Transverse colon (tissue), 4 donors: ENCODE results near the gene RNPEPL1. TPM values are rescaled to one million over a fixed set of nuclear protein-coding genes. Genes with fewer than 3 reads are reported as not detected.

Experiments used
- DNase-seq: peaks from one replicate; pipeline ENCODE4 v3.0.0-alpha.2; 2019
- H3K27ac ChIP-seq, 4 donors: fragments of 200-600 bp; sonication (generic); 2 replicates each; pipeline ENCODE4 v1.5.1; 2016 to 2018; ENCODE audit warnings: inconsistent platforms in 4 of 4
- H3K27me3 ChIP-seq: fragments of 200-600 bp; sonication (generic); 2 replicates; pipeline ENCODE4 v1.5.1; 2017; ENCODE audit warnings: inconsistent platforms
- H3K36me3 ChIP-seq, 4 donors: fragments of 200-600 bp; sonication (generic); 2 replicates each; pipeline ENCODE4 v1.5.1; 2017 to 2019; ENCODE audit warnings: inconsistent platforms in 4 of 4
- H3K4me1 ChIP-seq, 4 donors: fragments of 200-600 bp; sonication (generic); 2 replicates each; pipeline ENCODE4 v1.5.1; 2017 to 2020; ENCODE audit warnings: inconsistent platforms in 4 of 4
- H3K4me3 ChIP-seq, 4 donors: fragments of 200-600 bp; sonication (generic); 1 replicate in 1 of 4; 2 replicates in 3 of 4; pipeline versions ENCODE4 v1.5.1 to v1.6.1; 2017 to 2019; ENCODE audit warnings: inconsistent platforms in 4 of 4
- H3K9me3 ChIP-seq, 2 donors: fragments of 200-600 bp; sonication (generic); 2 replicates each; pipeline ENCODE4 v1.5.1; 2017 to 2019; ENCODE audit warnings: inconsistent platforms in 2 of 2
- CTCF ChIP-seq, 5 experiments: fragments of 200-600 bp in 3 of 5; fragments of 450-650 bp in 2 of 5; sonication (generic) in 3 of 5; IDR thresholded peaks; 1 replicate in 2 of 5; 2 replicates in 3 of 5; pipeline ENCODE4 v1.5.1; 2016 to 2017; ENCODE audit warnings: antibody characterized with exemption in 5 of 5, inconsistent platforms in 3 of 5, mild to moderate bottlenecking in 2 of 5, moderate library complexity in 1 of 5
- EP300 ChIP-seq: sonication (generic); formaldehyde crosslinking; IDR thresholded peaks from one replicate; pipeline ENCODE4 v1.6.1; 2017; ENCODE audit warnings: antibody characterized with exemption, low read depth
- POLR2A ChIP-seq: fragments of 450-650 bp; IDR thresholded peaks from one replicate; pipeline ENCODE4 v1.6.1; 2016; ENCODE audit warnings: antibody characterized with exemption, mild to moderate bottlenecking, moderate library complexity
- POLR2AphosphoS5 ChIP-seq, 3 donors: sonication (generic); formaldehyde crosslinking; IDR thresholded peaks; one replicate each; pipeline ENCODE4 v1.6.1; 2016; ENCODE audit warnings: antibody characterized with exemption in 3 of 3
- WGBS, 2 donors: methylation state at CpG; one replicate each; pipeline ENCODE4 v1.1.5; 2018; ENCODE audit warnings: low coverage in 1 of 2; 5-methylcytosine and 5-hydroxymethylcytosine counted together
- in situ Hi-C, 4 donors: fragments of 200-750 bp; cut with MboI; loops; one replicate each; pipeline versions ENCODE4 v1.15.0 to v1.15.1; 2017; ENCODE audit warnings: low sequenced_read_pairs in 3 of 4, low pct_ligation_motif_present in 1 of 4, low pct_unique_long_range_greater_than_20kb in 1 of 4
- intact Hi-C: fragments of 100-400 bp; cut with DNase I; formaldehyde crosslinking; loops from one replicate; pipeline ENCODE4 v1.15.1; 2023; ENCODE audit warnings: low total_unique reads
- total RNA-seq, 4 donors: library from RNA; depleted of rRNA; stranded (reverse); fragments of >200 nt; gene quantifications; one replicate each; pipeline ENCODE4 v1.1.0, GENCODE V29; 2016

RNPEPL1 gene
- total RNA-seq, 4 donors from 2014 or later: 118 to 208 (median 151) TPM

- DNase-seq: no peak
- peaks cover 0 to 9% (median 3%) of the 10 kb centered on the region in 4 donors for H3K36me3 ChIP-seq
- H3K4me3 ChIP-seq: no peak overlapping the region
- H3K4me1 ChIP-seq: peaks cover 19 to 32% (median 23%) of the 10 kb centered on the region in 4 donors
- no peaks in the 10 kb centered on the region for H3K9me3 ChIP-seq
- intact Hi-C loops (no loop called here), in situ Hi-C loops (no loop called here)
- TF ChIP-seq EP300: no peak
- no peak for TF ChIP-seq POLR2A
- TF ChIP-seq CTCF (IDR thresholded peaks at IDR 0.05): no peak
- no peak for TF ChIP-seq POLR2AphosphoS5 (IDR thresholded peaks at IDR 0.05)
- H3K27ac ChIP-seq: no peak overlapping the region
- WGBS, 2 donors: 90 to 96% methylated on average over 4 to 17 of the region's 17 CpGs
- H3K27me3 ChIP-seq: no peaks in the 10 kb centered on the region
These were observed 13.4 kb upstream of the RNPEPL1 start for GRCh38 chr2:240554767-240555493.

DNA sequence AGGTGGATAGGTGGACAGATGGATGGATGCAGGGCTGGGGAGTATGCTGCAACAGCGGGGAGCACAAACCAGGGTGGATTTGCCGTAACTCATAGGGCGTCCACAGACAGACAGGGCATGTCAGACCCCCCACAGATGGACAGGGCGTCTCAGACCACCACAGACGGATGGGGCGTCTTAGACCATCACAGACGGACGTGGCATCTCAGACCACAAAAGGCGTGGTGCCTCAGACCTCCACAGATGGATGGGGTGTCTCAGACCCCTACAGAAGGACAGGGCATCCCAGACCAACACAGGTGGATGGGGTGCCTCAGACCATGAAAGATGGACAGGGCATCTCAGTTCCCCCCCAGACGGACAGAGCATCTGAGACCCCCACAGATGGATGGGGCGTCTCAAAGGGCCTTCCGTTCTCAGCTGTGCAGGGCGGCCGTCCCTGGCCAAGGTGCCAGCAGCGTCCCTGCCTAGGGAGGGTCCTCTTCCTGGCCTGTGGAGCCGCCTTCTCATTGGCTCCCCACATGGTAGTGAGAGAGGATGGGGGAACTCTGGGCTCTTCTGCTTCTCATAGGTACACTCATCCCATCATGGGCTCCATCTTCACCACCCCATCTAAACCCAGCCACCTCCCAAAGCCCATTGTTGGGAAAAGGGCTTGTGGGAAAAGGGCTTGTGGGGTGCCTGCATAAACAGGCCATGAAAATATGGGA, 12.6 kb upstream of the RNPEPL1 start:
- 93% methylated on average over 14 of the region's 16 CpGs; no CpG with 5 or more reads in 1 of the 2 donors for WGBS, 2 donors

GRCh38 chr2:240556553-240557100, 11.7 kb upstream of the RNPEPL1 start:
- TF ChIP-seq CTCF (IDR thresholded peaks at IDR 0.05): peak in 4 of 5 experiments; percentile 11 to 27 (median 25)
- no peak for TF ChIP-seq POLR2AphosphoS5 (IDR thresholded peaks at IDR 0.05)
- no peak overlapping the region for H3K27ac ChIP-seq
- in situ Hi-C loops (no loop called here), intact Hi-C loops (no loop called here)
- peaks cover 0 to 5% (median 3%) of the 10 kb centered on the region in 4 donors for H3K36me3 ChIP-seq
- no peaks in the 10 kb centered on the region for H3K9me3 ChIP-seq
- H3K4me1 ChIP-seq: peaks cover 23 to 39% (median 29%) of the 10 kb centered on the region in 4 donors
- WGBS, 2 donors: 18 to 52% methylated on average over 2 to 9 of the region's 9 CpGs
- peak; percentile 37 for DNase-seq
- H3K4me3 ChIP-seq: no peak overlapping the region
- H3K27me3 ChIP-seq: no peaks in the 10 kb centered on the region

More for the DNA sequence above, 12.6 kb upstream of the RNPEPL1 start:
- no peak for TF ChIP-seq EP300
- TF ChIP-seq CTCF (IDR thresholded peaks at IDR 0.05): no peak
- no peaks in the 10 kb centered on the region for H3K9me3 ChIP-seq
- intact Hi-C loops: no loop called here
- peaks cover 0 to 9% (median 3%) of the 10 kb centered on the region in 4 donors for H3K36me3 ChIP-seq
- H3K27ac ChIP-seq: no peak overlapping the region
- no peaks in the 10 kb centered on the region for H3K27me3 ChIP-seq
- peaks cover 19 to 34% (median 24%) of the 10 kb centered on the region in 4 donors for H3K4me1 ChIP-seq
- no peak overlapping the region for H3K4me3 ChIP-seq
- no peak for DNase-seq
- in situ Hi-C loops: no loop called here

DNA sequence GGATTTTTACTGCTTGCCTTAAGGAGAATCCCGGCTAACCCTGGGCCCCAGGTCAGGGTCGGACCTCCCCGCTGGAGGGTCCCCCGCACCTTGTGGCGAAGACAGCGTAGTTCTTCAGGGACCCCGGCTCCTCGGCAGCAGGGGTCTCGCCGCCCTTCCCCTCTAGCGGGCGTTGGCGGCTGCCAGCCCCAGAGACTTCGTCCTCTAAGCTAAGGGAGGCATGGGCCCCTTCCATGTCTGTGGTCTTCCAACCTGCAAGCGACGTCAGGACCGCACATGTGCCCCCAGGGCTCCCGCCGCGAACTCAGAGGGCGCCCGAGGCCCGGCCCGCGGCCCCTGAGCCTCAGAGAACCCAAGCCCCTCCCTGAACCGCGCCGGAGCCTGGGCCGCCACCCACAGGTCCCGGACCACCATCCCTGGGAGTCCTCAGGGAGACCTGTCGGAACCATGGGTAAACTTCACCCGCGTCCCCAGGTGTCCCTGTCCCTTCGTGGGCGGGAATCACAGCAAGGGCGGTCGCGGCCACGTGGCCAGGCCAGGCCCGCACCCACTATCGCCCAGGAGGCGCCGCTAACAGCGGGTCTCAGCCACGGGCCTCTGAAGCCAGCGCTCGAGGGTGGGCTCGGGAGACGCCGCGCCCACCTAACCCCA, 11.1 kb upstream of the RNPEPL1 start:
- Histone ChIP-seq H3K36me3 (peaks cover 0 to 5% (median 0%) of the 10 kb centered on the region in 4 donors), H3K4me1 (peaks cover 29 to 45% (median 34%) of the 10 kb centered on the region in 4 donors), H3K27me3 (no peaks in the 10 kb centered on the region), H3K9me3 (no peaks in the 10 kb centered on the region), H3K27ac (no peak overlapping the region), H3K4me3 (peak overlapping the region; percentile 21 to 58 (median 38))
- DNase-seq: peak; percentile 15
- WGBS, 2 donors: 54 to 67% methylated on average over 1 to 47 of the region's 51 CpGs
- intact Hi-C loops: no loop called here
- in situ Hi-C loops: no loop called here
- TF ChIP-seq POLR2A (no peak), CTCF (IDR thresholded peaks at IDR 0.05) (no peak), EP300 (no peak), POLR2AphosphoS5 (IDR thresholded peaks at IDR 0.05) (no peak)
